Measurements from ENCODE around the gene TPSD1. TPM values are rescaled to one million over a fixed set of nuclear protein-coding genes. Genes with fewer than 3 reads are reported as not detected.
A peak's percentile ranks its signal among the peaks of the same experiment; 100 is the strongest.

The TPSD1 gene
- total RNA-seq, 1 experiment from 2014 or later, result not detected

- H3K4me2 ChIP-seq, result no peak overlapping the region
- TF ChIP-seq, protein P1, sequence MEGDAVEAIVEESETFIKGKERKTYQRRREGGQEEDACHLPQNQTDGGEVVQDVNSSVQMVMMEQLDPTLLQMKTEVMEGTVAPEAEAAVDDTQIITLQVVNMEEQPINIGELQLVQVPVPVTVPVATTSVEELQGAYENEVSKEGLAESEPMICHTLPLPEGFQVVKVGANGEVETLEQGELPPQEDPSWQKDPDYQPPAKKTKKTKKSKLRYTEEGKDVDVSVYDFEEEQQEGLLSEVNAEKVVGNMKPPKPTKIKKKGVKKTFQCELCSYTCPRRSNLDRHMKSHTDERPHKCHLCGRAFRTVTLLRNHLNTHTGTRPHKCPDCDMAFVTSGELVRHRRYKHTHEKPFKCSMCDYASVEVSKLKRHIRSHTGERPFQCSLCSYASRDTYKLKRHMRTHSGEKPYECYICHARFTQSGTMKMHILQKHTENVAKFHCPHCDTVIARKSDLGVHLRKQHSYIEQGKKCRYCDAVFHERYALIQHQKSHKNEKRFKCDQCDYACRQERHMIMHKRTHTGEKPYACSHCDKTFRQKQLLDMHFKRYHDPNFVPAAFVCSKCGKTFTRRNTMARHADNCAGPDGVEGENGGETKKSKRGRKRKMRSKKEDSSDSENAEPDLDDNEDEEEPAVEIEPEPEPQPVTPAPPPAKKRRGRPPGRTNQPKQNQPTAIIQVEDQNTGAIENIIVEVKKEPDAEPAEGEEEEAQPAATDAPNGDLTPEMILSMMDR (conservative IDR thresholded peaks at IDR 0.05), result no peak
- TF ChIP-seq EZH2 (IDR thresholded peaks at IDR 0.05; ENCODE audit: low read depth), result 0 out of 2 replicates have a peak, but pooled peaks have one; percentile 90
These were observed 34.8 kb upstream of the TPSD1 start for GRCh38 chr16:1220841-1221627.

GRCh38 chr16:1221628-1222552 is 34.0 kb upstream of the TPSD1 start:
- POLR2A ChIA-PET (ENCODE audit: unreplicated experiment), result no interaction called here
- no peaks in the 10 kb centered on the region for H3K9me3 ChIP-seq (ENCODE audit: insufficient read depth, low read depth)
- DNase-seq, result no peak

More at GRCh38 chr16:1220841-1221627, 34.8 kb upstream of the TPSD1 start:
- Histone ChIP-seq H3K9me3 (ENCODE audit: insufficient read depth, low read depth) (no peaks in the 10 kb centered on the region), H3K4me1 (replicated peaks; ENCODE audit: insufficient read depth) (no peaks in the 10 kb centered on the region), H3K79me2 (ENCODE audit: low read depth) (no peaks in the 10 kb centered on the region), H3K9me2 (ENCODE audit: insufficient read depth) (no peaks in the 10 kb centered on the region), H3K4me3 (no peak overlapping the region), H3F3A (ENCODE audit: insufficient read depth, low read depth) (no peaks in the 10 kb centered on the region), H4K20me1 (ENCODE audit: insufficient read depth) (no peaks in the 10 kb centered on the region), H3K27ac (no peak overlapping the region), H3K36me3 (ENCODE audit: low read depth) (no peaks in the 10 kb centered on the region), H3K27me3 (ENCODE audit: insufficient read depth, low read depth) (peaks cover 84% of the 10 kb centered on the region), H2AFZ (no peak overlapping the region)
- BruUV-seq (replicated peaks), result no TSS peak
- ChIA-PET CTCF (no interaction called here), POLR2A (ENCODE audit: unreplicated experiment) (no interaction called here)
- intact Hi-C loops (cut with micrococcal nuclease; ENCODE audit: unreplicated experiment), result no loop called here
- peak in 1 of 2 experiments; percentile 21 for DNase-seq

More at GRCh38 chr16:1221628-1222552, 34.0 kb upstream of the TPSD1 start:
- CTCF ChIA-PET, result no interaction called here
- Histone ChIP-seq H3K4me1 (replicated peaks; ENCODE audit: insufficient read depth) (no peaks in the 10 kb centered on the region), H3K9me2 (ENCODE audit: insufficient read depth) (no peaks in the 10 kb centered on the region), H3K27me3 (ENCODE audit: insufficient read depth, low read depth) (peaks cover 75% of the 10 kb centered on the region), H3K36me3 (ENCODE audit: low read depth) (no peaks in the 10 kb centered on the region), H3K4me2 (no peak overlapping the region), H3K27ac (no peak overlapping the region), H4K20me1 (ENCODE audit: insufficient read depth) (no peaks in the 10 kb centered on the region), H3K79me2 (ENCODE audit: low read depth) (no peaks in the 10 kb centered on the region), H3K4me3 (no peak overlapping the region), H2AFZ (no peak overlapping the region), H3F3A (ENCODE audit: insufficient read depth, low read depth) (no peaks in the 10 kb centered on the region)
- TF ChIP-seq, protein P1 (conservative IDR thresholded peaks at IDR 0.05), result no peak
- no peak for TF ChIP-seq EZH2 (IDR thresholded peaks at IDR 0.05; ENCODE audit: low read depth)
- intact Hi-C loops (cut with micrococcal nuclease; ENCODE audit: unreplicated experiment), result no loop called here
- BruUV-seq (replicated peaks), result no TSS peak
